AG08396 (cell line): Measurements from ENCODE around the gene B3GNT9.

Experiments
- DNase-seq: peaks from one replicate; pipeline ENCODE4 v3.0.0; 2012; ENCODE audit warnings: low spot score, mixed read lengths

The B3GNT9 gene

DNA sequence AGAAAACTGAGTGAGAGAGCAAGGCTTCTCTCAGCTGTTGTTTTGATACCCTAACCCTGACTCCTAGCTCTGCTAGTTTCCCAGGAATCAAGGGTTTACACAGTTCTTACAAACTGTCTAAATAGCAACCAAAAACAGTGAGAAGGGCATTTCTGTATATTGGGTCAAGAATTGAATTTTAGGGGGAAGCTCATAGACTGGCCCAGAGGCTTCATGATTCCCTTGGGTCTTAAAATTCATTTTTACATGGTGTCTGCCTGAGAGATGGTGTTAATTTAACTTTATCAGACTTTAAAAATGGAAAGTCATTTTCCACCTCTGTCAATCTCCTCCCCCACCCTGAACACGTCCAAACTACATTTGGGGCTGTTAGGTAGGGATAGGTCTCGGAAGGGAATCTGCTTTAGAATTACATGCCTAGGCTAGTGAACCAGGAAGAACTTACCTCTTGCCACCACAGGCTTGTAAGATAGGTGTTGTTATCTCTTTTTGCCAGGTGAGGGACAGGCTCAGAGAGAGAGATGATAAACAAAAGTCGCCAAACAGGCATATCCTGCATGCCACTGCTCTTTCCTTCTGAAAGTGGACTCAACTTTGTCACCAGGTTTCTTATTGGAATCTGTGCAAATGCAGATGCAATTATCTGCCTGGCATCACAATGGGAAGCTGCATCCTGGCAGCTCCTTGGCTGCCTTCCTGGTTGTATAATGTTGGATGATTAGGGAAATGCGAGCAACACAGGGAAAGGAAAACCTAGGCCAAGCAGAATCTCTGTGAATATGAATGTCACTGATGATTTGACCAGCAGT, 38.0 kb downstream of the B3GNT9 start:
- no peak for DNase-seq

DNA sequence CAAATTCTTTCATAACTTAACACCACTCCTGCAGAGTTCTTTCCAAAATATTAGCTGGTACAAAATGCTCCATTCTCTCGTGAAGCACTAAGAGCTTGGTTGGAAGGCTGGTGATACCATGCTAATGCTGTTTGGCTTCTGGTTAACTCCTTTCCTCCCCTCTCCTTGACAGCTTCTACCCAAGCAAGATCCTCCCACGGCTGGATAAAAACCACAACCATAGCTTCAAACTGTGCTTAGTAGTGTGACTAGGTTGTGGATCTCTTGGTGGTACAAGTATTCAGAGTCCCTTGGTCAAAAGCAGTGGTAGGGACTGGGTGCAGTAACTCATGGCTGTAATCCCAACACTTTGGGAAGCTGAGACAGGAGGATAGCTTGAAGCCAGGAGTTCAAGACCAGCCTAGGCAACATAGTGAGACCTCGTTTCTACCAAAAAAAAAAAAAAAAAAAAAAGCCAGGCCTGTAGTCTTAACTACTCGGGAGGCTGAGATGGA, 38.8 kb downstream of the B3GNT9 start:
- DNase-seq: no peak

DNA sequence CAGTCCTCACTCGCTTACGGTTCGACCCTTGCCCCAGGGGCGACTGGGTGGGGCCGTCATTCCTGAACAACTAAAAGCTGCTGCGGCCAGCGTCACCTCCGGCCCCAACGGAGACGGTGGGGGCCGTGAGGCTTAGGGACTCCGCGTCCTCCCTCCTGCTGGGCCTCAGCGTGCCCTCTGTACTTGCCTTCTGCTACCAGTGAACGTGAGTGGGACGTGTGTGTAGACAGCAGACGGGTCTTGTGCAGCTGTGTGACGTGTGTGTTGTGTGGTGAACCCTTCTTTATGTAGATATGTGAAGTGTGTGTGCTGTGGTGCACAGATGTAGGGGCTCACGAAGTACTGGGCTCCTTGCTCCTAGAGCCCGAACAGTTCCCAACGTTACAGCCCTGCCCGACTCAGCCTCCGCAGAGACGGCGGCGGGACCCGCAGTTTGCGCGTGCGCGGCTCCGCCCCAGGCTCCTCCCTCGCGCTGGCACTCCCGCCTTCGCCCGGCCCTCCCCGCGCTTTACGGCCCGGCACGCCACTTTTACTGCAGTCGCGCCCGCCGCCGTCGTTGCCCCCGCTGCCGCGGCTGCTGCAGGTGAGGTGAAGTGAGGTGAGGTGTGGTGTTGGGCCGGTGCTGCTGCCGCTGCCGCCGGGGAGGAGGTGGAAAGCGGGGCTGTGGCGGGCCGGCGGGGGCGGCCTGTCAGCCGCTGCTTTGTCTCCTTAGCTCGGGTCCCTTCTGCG, 41.2 kb downstream of the B3GNT9 start, which contains the start of gene PHAF1:
PHAF1 (plus strand) TSS at position 535 of the 729 bp plus-strand sequence. CDS start 235 bp downstream, outside the sequence.
- DNase-seq: peak; percentile 100

DNA sequence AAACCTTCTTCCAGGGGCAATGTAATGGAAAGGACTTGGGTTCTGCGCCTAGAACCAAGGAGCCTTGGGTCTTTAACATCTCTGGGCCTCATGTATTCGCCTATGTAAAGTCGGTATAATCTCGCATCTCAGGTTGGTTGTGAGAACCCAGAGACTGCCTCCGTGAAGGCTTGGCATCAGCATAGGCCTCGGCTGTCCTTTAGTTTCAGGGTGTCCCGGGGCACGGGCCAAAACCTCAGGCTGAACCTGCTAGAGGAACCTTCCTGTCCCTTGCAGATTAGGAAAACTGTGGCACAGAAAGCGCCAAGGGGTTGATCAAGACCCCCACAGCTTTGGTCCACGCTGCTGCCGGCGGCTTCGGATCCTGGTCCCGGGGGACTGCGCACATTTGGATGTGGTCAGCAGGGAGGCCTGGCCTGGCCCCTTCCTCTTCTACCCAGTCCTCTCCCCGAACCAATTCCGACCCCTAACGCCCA, 41.8 kb downstream of the B3GNT9 start:
- DNase-seq: no peak

DNA sequence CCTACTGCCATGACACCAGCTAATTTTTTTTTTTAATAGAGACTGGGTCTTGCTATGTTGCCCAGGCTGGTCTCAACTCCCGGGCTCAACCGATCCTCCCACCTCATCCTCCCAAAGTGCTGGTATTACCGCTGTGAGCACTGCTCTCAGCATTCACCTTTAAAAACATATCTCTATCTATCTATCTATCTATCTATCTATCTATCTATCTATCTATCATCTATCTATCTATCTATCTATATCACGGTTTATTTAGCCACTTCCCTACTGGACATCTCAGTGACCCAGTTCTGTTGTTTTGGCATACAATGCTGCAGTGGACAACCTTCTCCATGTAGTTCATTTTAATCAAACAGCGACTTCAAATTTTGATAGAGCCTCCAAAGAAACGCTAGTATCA, 42.3 kb downstream of the B3GNT9 start:
- DNase-seq: no peak

DNA sequence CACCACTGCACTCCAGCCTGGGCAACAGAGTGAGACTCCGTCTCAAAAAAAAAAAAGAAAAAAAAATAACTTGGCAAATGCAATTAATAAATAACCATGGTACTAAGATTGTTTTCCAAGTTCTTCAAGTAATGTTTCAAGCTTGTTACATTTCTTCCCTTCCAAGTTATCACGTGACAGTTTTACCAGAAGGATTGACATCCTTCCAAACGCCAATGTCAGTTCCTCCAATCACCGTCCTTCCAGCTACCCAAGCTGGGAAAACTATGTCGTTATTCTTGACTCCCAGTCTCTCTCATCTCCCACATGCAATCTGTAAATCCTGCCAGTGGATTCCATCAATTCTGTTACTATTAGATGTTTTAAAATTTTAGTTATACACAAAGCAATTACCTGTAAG, 44.9 kb downstream of the B3GNT9 start:
- no peak for DNase-seq

DNA sequence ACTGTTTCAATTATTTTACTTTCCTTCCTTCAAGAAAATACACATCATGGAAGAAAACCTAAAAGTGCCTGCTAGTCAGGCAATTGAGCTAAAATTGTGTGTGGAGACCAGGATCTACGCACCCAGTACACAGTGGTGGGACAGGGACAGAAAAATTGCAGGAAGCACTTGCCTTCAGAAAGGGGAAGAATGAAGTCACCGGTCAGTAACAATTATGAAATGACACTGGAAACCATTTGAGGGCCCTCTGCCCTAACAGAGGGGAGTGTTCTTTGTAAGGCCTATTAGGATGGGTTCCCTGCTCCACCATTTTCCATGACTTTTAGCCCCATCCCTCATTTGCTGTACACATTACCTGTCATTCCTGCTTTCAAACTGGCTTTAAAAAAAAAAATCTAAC, 45.6 kb downstream of the B3GNT9 start:
- DNase-seq: no peak

DNA sequence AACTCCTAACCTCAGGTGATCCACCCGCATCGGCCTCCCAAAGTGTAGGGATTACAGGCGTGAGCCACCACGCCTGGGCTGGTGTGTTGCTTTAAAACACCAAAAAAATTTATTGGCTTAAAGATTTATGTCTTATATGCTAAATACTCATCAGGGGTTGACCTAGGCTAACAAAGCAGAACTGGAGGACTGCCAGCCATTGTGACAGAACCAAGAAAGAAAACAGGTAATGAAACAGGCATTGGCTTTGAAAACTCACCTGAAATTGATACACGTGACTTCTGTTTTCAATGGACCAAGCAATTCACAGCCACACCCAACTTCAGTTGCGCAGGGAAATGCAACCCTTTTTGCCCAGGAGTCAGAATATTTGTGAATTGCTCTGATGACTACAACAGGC, 46.0 kb downstream of the B3GNT9 start:
- DNase-seq: no peak

DNA sequence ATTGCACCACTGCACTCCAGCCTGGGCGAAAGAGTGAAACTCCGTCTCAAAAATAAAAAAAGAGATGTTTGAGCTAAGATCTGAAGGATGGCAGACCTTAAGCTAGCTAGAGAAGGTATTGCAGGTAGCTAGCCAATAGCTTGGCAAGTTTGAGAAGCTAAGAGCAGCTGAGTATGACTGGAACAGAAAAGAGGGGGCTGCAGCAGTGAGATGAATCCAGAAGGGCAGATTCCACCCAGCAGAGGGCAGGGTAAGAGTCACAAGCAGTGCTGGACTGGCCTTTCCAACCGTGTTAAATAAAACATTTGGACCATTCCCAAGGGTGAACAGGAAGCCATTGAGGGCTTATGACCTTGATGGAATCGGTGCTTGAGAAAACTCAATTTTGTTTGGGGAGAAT, 46.7 kb downstream of the B3GNT9 start:
- DNase-seq: no peak

DNA sequence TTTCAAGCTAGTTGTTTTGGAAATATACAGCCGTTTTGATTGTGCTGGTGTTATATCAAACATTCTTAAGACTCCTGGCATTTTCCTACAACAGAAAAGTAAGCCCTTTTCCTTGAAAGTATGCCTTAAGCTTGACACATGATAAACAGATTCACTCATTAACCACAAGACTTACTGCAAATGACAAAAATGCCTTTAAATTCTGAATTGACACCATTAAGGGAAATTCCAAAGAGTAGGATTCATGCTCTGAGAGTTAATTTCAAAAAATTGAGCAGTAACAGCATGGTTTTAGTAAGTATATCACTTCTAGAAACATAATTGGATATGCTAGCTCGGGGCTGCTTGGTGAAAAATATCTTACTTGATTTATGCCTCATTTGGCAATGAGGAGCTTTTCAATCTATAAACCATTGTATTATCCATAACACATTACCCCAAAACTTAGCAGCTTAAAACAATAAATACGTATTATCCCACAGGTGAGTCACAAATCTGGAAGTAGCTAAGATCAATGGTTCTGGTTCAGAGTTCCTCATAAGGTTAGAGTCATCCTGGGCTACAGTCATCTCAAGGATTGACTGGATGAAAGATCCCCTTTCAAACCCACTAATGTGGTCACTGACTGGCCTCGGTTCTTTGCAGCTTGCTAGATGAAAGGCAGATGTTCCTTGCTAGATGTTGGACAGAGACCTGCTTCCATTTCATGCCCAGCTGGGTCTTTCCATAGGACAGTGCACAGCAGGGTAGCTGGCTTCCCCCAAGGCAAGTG, 49.3 kb downstream of the B3GNT9 start:
- no peak for DNase-seq

DNA sequence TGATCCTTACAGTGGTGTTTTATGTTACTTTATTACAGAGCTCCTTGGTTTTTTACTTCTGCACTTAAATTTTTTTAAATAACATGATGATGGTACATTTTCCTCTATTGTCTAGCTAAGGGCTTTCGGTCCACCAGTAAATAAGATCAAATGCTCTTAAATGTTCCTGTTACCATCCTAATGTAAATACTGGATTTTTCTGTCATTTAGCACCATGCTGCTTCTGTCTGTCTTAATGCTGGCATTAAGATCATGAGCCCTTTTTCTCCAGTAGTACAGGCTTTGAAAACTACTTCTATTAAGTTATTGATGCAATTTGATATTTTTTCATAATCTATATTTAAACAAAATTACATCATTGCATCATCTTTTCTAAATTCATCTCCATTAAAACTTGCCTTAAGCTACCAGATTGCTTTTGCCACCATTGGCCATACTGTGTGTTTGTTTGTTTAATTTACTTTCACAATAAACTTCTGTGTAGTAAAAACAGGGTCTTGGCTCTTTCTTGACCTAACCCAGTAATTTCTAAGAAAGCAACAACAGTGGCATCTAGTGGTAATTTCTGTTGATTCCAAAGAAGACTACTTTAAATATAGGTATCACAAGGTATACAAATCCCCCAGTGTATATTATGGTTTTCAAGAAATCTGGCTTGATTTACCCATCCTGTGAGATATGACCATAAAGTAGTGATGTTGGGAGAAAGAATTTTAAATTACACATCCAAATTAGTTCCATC, 50.1 kb downstream of the B3GNT9 start:
- no peak for DNase-seq

DNA sequence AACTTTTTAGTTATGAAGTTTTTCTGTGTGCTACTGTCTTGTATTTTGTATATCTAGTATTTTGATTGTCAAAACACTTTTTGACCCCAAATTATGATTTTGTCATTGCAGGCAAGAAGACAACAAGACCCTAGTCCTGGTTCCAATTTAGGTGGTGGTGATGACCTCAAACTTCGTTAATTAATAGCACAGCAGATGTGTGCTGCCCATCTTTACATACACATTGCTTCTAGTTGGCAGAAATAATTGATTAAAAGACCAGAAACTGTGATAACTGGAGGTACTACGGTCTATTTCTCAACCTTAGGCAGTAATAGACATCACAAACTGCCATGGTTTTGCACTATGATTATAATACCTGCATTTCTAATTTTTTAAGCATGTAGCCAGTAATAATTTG, 52.2 kb downstream of the B3GNT9 start:
- DNase-seq: no peak
